Peyer's patch (tissue), 4 donors: Measurements from ENCODE around the gene LRRC42.

ENCODE experiments used
- POLR2A ChIP-seq, 2 donors: fragments of 450-650 bp; IDR thresholded peaks; one replicate each; pipeline ENCODE4 v1.5.1; 2017; ENCODE audit warnings: antibody characterized with exemption in 2 of 2, mild to moderate bottlenecking in 2 of 2, moderate library complexity in 2 of 2
- TF ChIP-seq, protein P1 (sequence below), 6 experiments: fragments of 450-650 bp in 4 of 6; fragments of 200-600 bp in 2 of 6; sonication (generic) in 1 of 6; IDR thresholded peaks; one replicate each; pipeline ENCODE4 v1.5.1; 2017 to 2019; ENCODE audit warnings: antibody characterized with exemption in 6 of 6, mild to moderate bottlenecking in 3 of 6, moderate library complexity in 1 of 6

DNA sequence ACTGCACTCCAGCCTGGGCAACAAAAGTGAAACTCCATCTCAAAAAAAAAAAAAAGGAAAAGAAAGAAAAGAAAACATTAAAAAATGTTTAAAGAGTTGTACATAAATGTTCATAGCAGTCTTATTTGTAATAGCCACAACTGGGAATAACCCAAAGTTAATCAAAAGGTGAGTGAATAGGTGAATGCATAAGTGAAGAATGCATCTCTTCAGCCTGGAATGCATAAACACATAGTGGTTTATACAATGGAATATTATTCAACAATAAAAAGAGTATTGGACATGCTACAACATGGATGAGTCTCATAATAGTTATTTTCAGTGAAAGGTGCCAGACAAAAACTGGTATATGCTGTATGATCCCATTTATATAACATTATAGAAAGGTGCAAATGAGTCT is 53.8 kb downstream of the LRRC42 start:
- TF ChIP-seq, protein P1, sequence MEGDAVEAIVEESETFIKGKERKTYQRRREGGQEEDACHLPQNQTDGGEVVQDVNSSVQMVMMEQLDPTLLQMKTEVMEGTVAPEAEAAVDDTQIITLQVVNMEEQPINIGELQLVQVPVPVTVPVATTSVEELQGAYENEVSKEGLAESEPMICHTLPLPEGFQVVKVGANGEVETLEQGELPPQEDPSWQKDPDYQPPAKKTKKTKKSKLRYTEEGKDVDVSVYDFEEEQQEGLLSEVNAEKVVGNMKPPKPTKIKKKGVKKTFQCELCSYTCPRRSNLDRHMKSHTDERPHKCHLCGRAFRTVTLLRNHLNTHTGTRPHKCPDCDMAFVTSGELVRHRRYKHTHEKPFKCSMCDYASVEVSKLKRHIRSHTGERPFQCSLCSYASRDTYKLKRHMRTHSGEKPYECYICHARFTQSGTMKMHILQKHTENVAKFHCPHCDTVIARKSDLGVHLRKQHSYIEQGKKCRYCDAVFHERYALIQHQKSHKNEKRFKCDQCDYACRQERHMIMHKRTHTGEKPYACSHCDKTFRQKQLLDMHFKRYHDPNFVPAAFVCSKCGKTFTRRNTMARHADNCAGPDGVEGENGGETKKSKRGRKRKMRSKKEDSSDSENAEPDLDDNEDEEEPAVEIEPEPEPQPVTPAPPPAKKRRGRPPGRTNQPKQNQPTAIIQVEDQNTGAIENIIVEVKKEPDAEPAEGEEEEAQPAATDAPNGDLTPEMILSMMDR (IDR thresholded peaks at IDR 0.05), result no peak
- no peak for TF ChIP-seq POLR2A (IDR thresholded peaks at IDR 0.05)
